ENCODE measurements around the gene KCNMB1. TPM values are rescaled to one million over a fixed set of nuclear protein-coding genes. Genes with fewer than 3 reads are reported as not detected.

The KCNMB1 gene
- total RNA-seq, 1 donor from 2014 or later = 1.1 TPM

- Mint-ChIP-seq H3K9me3 (ENCODE audit: unreplicated experiment) (no peaks in the 10 kb centered on the region), H3K27ac (ENCODE audit: unreplicated experiment) (no peak overlapping the region), H3K4me3 (ENCODE audit: unreplicated experiment) (no peak overlapping the region), H3K4me1 (ENCODE audit: unreplicated experiment) (peaks cover 32% of the 10 kb centered on the region), H3K36me3 (ENCODE audit: low read depth, unreplicated experiment) (peaks cover 3% of the 10 kb centered on the region), H3K27me3 (ENCODE audit: unreplicated experiment) (no peaks in the 10 kb centered on the region)
- no peak for DNase-seq (ENCODE audit: low spot score)
- TF ChIP-seq CTCF (IDR thresholded peaks at IDR 0.05; ENCODE audit: unreplicated experiment) = no peak
Measured at GRCh38 chr5:170404398-170404797, 15.2 kb upstream of the KCNMB1 start.

GRCh38 chr5:170403675-170404074, 14.5 kb upstream of the KCNMB1 start:
- peaks cover 3% of the 10 kb centered on the region for H3K36me3 Mint-ChIP-seq (ENCODE audit: low read depth, unreplicated experiment)
- peaks cover 31% of the 10 kb centered on the region for H3K4me1 Mint-ChIP-seq (ENCODE audit: unreplicated experiment)
- no peaks in the 10 kb centered on the region for H3K27me3 Mint-ChIP-seq (ENCODE audit: unreplicated experiment)
- no peaks in the 10 kb centered on the region for H3K9me3 Mint-ChIP-seq (ENCODE audit: unreplicated experiment)
- TF ChIP-seq CTCF (IDR thresholded peaks at IDR 0.05; ENCODE audit: unreplicated experiment) = no peak
- no peak overlapping the region for H3K27ac Mint-ChIP-seq (ENCODE audit: unreplicated experiment)
- DNase-seq (ENCODE audit: low spot score) = no peak
- H3K4me3 Mint-ChIP-seq (ENCODE audit: unreplicated experiment) = no peak overlapping the region

GRCh38 chr5:170402508-170402907, 13.3 kb upstream of the KCNMB1 start:
- Mint-ChIP-seq H3K27ac (ENCODE audit: unreplicated experiment) (no peak overlapping the region), H3K4me3 (ENCODE audit: unreplicated experiment) (no peak overlapping the region), H3K4me1 (ENCODE audit: unreplicated experiment) (peaks cover 22% of the 10 kb centered on the region), H3K9me3 (ENCODE audit: unreplicated experiment) (no peaks in the 10 kb centered on the region), H3K27me3 (ENCODE audit: unreplicated experiment) (peaks cover 2% of the 10 kb centered on the region), H3K36me3 (ENCODE audit: low read depth, unreplicated experiment) (peaks cover 3% of the 10 kb centered on the region)
- no peak for TF ChIP-seq CTCF (IDR thresholded peaks at IDR 0.05; ENCODE audit: unreplicated experiment)
- DNase-seq (ENCODE audit: low spot score) = no peak

- H3K4me3 Mint-ChIP-seq (ENCODE audit: unreplicated experiment) = no peak overlapping the region
Measured at GRCh38 chr5:170397059-170397458, 7.9 kb upstream of the KCNMB1 start.

GRCh38 chr5:170393958-170394357, 4.8 kb upstream of the KCNMB1 start:
- no peak for DNase-seq (ENCODE audit: low spot score)
- Mint-ChIP-seq H3K36me3 (ENCODE audit: low read depth, unreplicated experiment) (no peaks in the 10 kb centered on the region), H3K27me3 (ENCODE audit: unreplicated experiment) (peaks cover 2% of the 10 kb centered on the region), H3K4me3 (ENCODE audit: unreplicated experiment) (no peak overlapping the region), H3K27ac (ENCODE audit: unreplicated experiment) (no peak overlapping the region), H3K9me3 (ENCODE audit: unreplicated experiment) (no peaks in the 10 kb centered on the region), H3K4me1 (ENCODE audit: unreplicated experiment) (peaks cover 30% of the 10 kb centered on the region)
- TF ChIP-seq CTCF (IDR thresholded peaks at IDR 0.05; ENCODE audit: unreplicated experiment) = no peak

More at GRCh38 chr5:170397059-170397458, 7.9 kb upstream of the KCNMB1 start:
- no peak for DNase-seq (ENCODE audit: low spot score)
- peaks cover 3% of the 10 kb centered on the region for H3K36me3 Mint-ChIP-seq (ENCODE audit: low read depth, unreplicated experiment)
- H3K9me3 Mint-ChIP-seq (ENCODE audit: unreplicated experiment) = no peaks in the 10 kb centered on the region
- no peak overlapping the region for H3K27ac Mint-ChIP-seq (ENCODE audit: unreplicated experiment)
- peaks cover 23% of the 10 kb centered on the region for H3K4me1 Mint-ChIP-seq (ENCODE audit: unreplicated experiment)
- no peak for TF ChIP-seq CTCF (IDR thresholded peaks at IDR 0.05; ENCODE audit: unreplicated experiment)
- peaks cover 2% of the 10 kb centered on the region for H3K27me3 Mint-ChIP-seq (ENCODE audit: unreplicated experiment)

All from endothelial cell (in vitro differentiated cells).